Measurements from ENCODE around the gene DSCAM. TPM values are rescaled to one million over a fixed set of nuclear protein-coding genes. Genes with fewer than 3 reads are reported as not detected.

Gene DSCAM
- total RNA-seq, 1 donor from 2014 or later: not detected

DNA sequence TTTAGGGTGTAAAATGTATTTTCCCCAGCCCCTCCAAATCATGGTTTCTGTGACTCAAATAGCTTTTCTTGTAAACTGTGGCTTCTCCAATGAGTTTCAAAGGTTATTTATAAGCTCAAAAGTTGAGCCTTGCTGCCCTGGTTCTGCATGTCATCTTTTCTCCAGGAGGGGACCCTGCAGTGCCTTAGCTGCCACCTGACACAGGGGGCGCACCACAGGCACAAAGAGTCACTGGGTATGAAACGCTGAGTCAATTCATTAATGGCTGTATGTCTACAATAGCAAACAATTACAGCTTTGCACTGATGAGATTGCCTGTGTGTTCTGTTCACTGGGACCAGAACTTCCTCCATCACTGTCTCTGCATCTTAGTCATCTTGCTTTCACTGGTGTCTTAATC lies 878.9 kb downstream of the DSCAM start:
- Mint-ChIP-seq H3K36me3 (ENCODE audit: unreplicated experiment) (no peaks in the 10 kb centered on the region), H3K27me3 (ENCODE audit: unreplicated experiment) (no peaks in the 10 kb centered on the region), H3K4me3 (ENCODE audit: unreplicated experiment) (no peak overlapping the region), H3K4me1 (ENCODE audit: unreplicated experiment) (no peaks in the 10 kb centered on the region), H3K9me3 (ENCODE audit: unreplicated experiment) (peaks cover 37% of the 10 kb centered on the region), H3K27ac (ENCODE audit: unreplicated experiment) (no peak overlapping the region)
- TF ChIP-seq, protein P1, sequence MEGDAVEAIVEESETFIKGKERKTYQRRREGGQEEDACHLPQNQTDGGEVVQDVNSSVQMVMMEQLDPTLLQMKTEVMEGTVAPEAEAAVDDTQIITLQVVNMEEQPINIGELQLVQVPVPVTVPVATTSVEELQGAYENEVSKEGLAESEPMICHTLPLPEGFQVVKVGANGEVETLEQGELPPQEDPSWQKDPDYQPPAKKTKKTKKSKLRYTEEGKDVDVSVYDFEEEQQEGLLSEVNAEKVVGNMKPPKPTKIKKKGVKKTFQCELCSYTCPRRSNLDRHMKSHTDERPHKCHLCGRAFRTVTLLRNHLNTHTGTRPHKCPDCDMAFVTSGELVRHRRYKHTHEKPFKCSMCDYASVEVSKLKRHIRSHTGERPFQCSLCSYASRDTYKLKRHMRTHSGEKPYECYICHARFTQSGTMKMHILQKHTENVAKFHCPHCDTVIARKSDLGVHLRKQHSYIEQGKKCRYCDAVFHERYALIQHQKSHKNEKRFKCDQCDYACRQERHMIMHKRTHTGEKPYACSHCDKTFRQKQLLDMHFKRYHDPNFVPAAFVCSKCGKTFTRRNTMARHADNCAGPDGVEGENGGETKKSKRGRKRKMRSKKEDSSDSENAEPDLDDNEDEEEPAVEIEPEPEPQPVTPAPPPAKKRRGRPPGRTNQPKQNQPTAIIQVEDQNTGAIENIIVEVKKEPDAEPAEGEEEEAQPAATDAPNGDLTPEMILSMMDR (IDR thresholded peaks at IDR 0.05): no peak
- DNase-seq (ENCODE audit: extremely low spot score, unreplicated experiment): no peak

DNA sequence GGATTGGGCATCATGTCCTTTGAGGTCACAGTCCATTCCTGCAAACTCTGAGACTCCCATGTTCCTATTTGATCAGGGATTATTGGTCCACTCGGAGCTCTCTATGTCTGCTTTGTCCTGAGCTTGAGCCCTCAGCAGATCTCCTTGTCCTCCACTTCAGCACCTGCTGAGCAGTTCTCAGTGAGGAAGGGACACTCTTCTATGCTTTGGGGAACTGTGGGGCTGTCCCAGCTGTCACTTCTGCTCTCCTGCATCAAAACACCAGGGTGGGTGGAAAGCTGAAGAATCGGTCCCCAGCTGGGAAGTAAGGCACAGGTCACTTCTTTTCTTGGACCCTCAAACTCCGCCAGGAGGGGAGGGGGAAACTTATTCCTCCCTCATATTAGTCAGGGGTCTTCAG lies 880.2 kb downstream of the DSCAM start:
- DNase-seq (ENCODE audit: extremely low spot score, unreplicated experiment): no peak
- TF ChIP-seq, protein P1 (IDR thresholded peaks at IDR 0.05): no peak
- Mint-ChIP-seq H3K27me3 (ENCODE audit: unreplicated experiment) (no peaks in the 10 kb centered on the region), H3K9me3 (ENCODE audit: unreplicated experiment) (peaks cover 50% of the 10 kb centered on the region), H3K4me3 (ENCODE audit: unreplicated experiment) (no peak overlapping the region), H3K4me1 (ENCODE audit: unreplicated experiment) (no peaks in the 10 kb centered on the region), H3K27ac (ENCODE audit: unreplicated experiment) (no peak overlapping the region), H3K36me3 (ENCODE audit: unreplicated experiment) (no peaks in the 10 kb centered on the region)

- no peak overlapping the region for H3K4me3 Mint-ChIP-seq (ENCODE audit: unreplicated experiment)
- no peak overlapping the region for H3K27ac Mint-ChIP-seq (ENCODE audit: unreplicated experiment)
- H3K9me3 Mint-ChIP-seq (ENCODE audit: unreplicated experiment): peaks cover 61% of the 10 kb centered on the region
- DNase-seq (ENCODE audit: extremely low spot score, unreplicated experiment): no peak
- no peaks in the 10 kb centered on the region for H3K4me1 Mint-ChIP-seq (ENCODE audit: unreplicated experiment)
- no peaks in the 10 kb centered on the region for H3K27me3 Mint-ChIP-seq (ENCODE audit: unreplicated experiment)
- TF ChIP-seq, protein P1 (IDR thresholded peaks at IDR 0.05): no peak
- H3K36me3 Mint-ChIP-seq (ENCODE audit: unreplicated experiment): no peaks in the 10 kb centered on the region
Observed at GRCh38 chr21:39965026-39965425, 881.9 kb downstream of the DSCAM start.

- Mint-ChIP-seq H3K9me3 (ENCODE audit: unreplicated experiment) (peaks cover 56% of the 10 kb centered on the region), H3K4me1 (ENCODE audit: unreplicated experiment) (no peaks in the 10 kb centered on the region), H3K27me3 (ENCODE audit: unreplicated experiment) (no peaks in the 10 kb centered on the region), H3K4me3 (ENCODE audit: unreplicated experiment) (no peak overlapping the region), H3K36me3 (ENCODE audit: unreplicated experiment) (no peaks in the 10 kb centered on the region), H3K27ac (ENCODE audit: unreplicated experiment) (no peak overlapping the region)
- no peak for DNase-seq (ENCODE audit: extremely low spot score, unreplicated experiment)
- TF ChIP-seq, protein P1 (IDR thresholded peaks at IDR 0.05): no peak
Observed at GRCh38 chr21:39961251-39961650, 885.7 kb downstream of the DSCAM start.

Small RNAs within 50 kb of the gene (microRNA-seq; reads per million reads assigned to microRNA genes)
- gene MIR4760 (ENCODE audit: unreplicated experiment): not detected

All from osteocyte (in vitro differentiated cells).